Osteoblast (primary cell): ENCODE data around the gene STUM. TPM values are rescaled to one million over a fixed set of nuclear protein-coding genes. Genes with fewer than 3 reads are reported as not detected.

Source experiments
- DNase-seq: peaks from one replicate; pipeline ENCODE4 v3.0.0; 2011; ENCODE audit warnings: low spot score, mixed read lengths; ENCODE audit not compliant: insufficient read length; ENCODE audit errors: missing footprints
- H2AFZ ChIP-seq: 2 replicates; pipeline ENCODE4 v1.6.0; 2011; ENCODE audit warnings: mild to moderate bottlenecking, low read length
- H3K27ac ChIP-seq: 2 replicates; pipeline ENCODE4 v1.5.1; 2011; ENCODE audit warnings: mild to moderate bottlenecking, low read depth, low read length, moderate library complexity
- H3K27me3 ChIP-seq: 2 replicates; pipeline ENCODE4 v1.6.0; 2012; ENCODE audit warnings: mild to moderate bottlenecking, control low read depth, inconsistent platforms, low read length, moderate library complexity; ENCODE audit not compliant: insufficient read depth
- H3K36me3 ChIP-seq: 2 replicates; pipeline ENCODE4 v1.5.1; 2011; ENCODE audit warnings: mild to moderate bottlenecking, low read length, control low read depth, moderate library complexity; ENCODE audit not compliant: insufficient read depth
- H3K4me1 ChIP-seq: 2 replicates; pipeline ENCODE4 v1.5.1; 2011; ENCODE audit warnings: mild to moderate bottlenecking, low read length, control low read depth, moderate library complexity; ENCODE audit not compliant: insufficient read depth
- H3K4me2 ChIP-seq: 2 replicates; pipeline ENCODE4 v1.6.0; 2011; ENCODE audit warnings: mild to moderate bottlenecking, low read length; ENCODE audit not compliant: insufficient read depth
- H3K4me3 ChIP-seq: fragments of 200-600 bp; sonication (generic); 3 replicates; pipeline ENCODE4 v1.5.1; 2012; ENCODE audit warnings: mild to moderate bottlenecking, low read length, inconsistent platforms; ENCODE audit not compliant: insufficient read depth
- H3K79me2 ChIP-seq: 2 replicates; pipeline ENCODE4 v1.6.0; 2012; ENCODE audit warnings: mild to moderate bottlenecking, low read length, control low read depth, inconsistent platforms; ENCODE audit not compliant: insufficient read depth
- H3K9me3 ChIP-seq: 2 replicates; pipeline ENCODE4 v1.5.1; 2011; ENCODE audit warnings: low read depth, low read length, control low read depth
- H4K20me1 ChIP-seq: 2 replicates; pipeline ENCODE4 v1.6.0; 2012; ENCODE audit warnings: mild to moderate bottlenecking, low read length, control low read depth; ENCODE audit not compliant: insufficient read depth
- CTCF ChIP-seq: IDR thresholded peaks from 2 replicates; pipeline ENCODE4 v1.5.1; 2011; ENCODE audit warnings: mild to moderate bottlenecking, low read depth, low read length, moderate library complexity; ENCODE audit errors: extremely low read depth
- total RNA-seq: library from RNA; depleted of rRNA; stranded (reverse); fragments of >200 nt; gene quantifications from 2 replicates; pipeline ENCODE4 v1.2.3, GENCODE V29; 2012

Gene STUM
- total RNA-seq, 1 donor = under 0.01 TPM

GRCh38 chr1:226529891-226530290, 18.7 kb upstream of the STUM start:
- Histone ChIP-seq H3K27me3 (peaks cover 8% of the 10 kb centered on the region), H3K9me3 (no peaks in the 10 kb centered on the region), H3K27ac (no peak overlapping the region), H4K20me1 (no peaks in the 10 kb centered on the region), H2AFZ (no peak overlapping the region), H3K36me3 (no peaks in the 10 kb centered on the region), H3K4me1 (no peaks in the 10 kb centered on the region), H3K4me2 (no peak overlapping the region), H3K4me3 (no peak overlapping the region), H3K79me2 (no peaks in the 10 kb centered on the region)
- DNase-seq = no peak
- TF ChIP-seq CTCF = no peak

- Histone ChIP-seq H3K27ac (no peak overlapping the region), H3K79me2 (no peaks in the 10 kb centered on the region), H3K4me1 (no peaks in the 10 kb centered on the region), H4K20me1 (no peaks in the 10 kb centered on the region), H2AFZ (no peak overlapping the region), H3K36me3 (no peaks in the 10 kb centered on the region), H3K27me3 (peaks cover 8% of the 10 kb centered on the region), H3K4me3 (no peak overlapping the region), H3K9me3 (no peaks in the 10 kb centered on the region), H3K4me2 (no peak overlapping the region)
- no peak for DNase-seq
- TF ChIP-seq CTCF = no peak
Observed at GRCh38 chr1:226530591-226530990, 18.0 kb upstream of the STUM start.

GRCh38 chr1:226531360-226532093, 17.0 kb upstream of the STUM start:
- no peak for TF ChIP-seq CTCF
- H3K79me2 ChIP-seq = no peaks in the 10 kb centered on the region
- H3K4me1 ChIP-seq = no peaks in the 10 kb centered on the region
- no peak overlapping the region for H3K4me3 ChIP-seq
- H3K9me3 ChIP-seq = no peaks in the 10 kb centered on the region
- no peak for DNase-seq
- H3K27me3 ChIP-seq = peaks cover 8% of the 10 kb centered on the region
- no peaks in the 10 kb centered on the region for H4K20me1 ChIP-seq
- H3K36me3 ChIP-seq = no peaks in the 10 kb centered on the region
- H3K4me2 ChIP-seq = no peak overlapping the region
- no peak overlapping the region for H3K27ac ChIP-seq
- no peak overlapping the region for H2AFZ ChIP-seq

DNA sequence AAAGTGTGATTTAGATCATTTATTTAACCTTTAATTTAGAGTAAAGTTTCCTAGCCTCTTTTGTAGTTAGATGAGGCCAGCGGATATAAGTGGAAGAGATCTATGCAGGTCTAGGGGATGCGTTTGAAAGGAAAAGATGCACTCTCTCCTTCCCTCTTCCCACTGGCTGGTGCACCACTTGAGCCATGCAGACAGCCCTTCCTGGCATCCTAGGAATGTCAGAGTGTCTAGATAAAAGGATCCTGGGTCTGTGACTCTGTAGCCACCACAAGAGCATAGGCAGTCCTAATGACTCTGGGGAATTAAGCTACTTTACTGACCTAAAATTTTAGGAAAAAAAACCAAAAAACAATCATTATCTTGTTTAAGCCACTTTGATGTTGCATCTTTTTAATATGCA, 16.0 kb upstream of the STUM start:
- Histone ChIP-seq H3K27me3 (peaks cover 8% of the 10 kb centered on the region), H3K4me1 (no peaks in the 10 kb centered on the region), H3K4me2 (no peak overlapping the region), H3K9me3 (no peaks in the 10 kb centered on the region), H3K79me2 (no peaks in the 10 kb centered on the region), H2AFZ (no peak overlapping the region), H3K27ac (no peak overlapping the region), H4K20me1 (no peaks in the 10 kb centered on the region), H3K36me3 (no peaks in the 10 kb centered on the region), H3K4me3 (no peak overlapping the region)
- TF ChIP-seq CTCF = no peak
- no peak for DNase-seq
